ENCODE results near the gene SPATS2.
"Not testable (repeated sequence)": the region's sequence is repeated elsewhere in the genome, so short reads cannot be mapped to it uniquely, and the experiment has no call there.

SPATS2 gene

GRCh38 chr12:49368240-49368600 is 958 bp downstream of the SPATS2 start:
- Histone ChIP-seq H3K9me3 (no peaks in the 10 kb centered on the region), H3K4me2 (peak overlapping the region; percentile 91), H3K27me3 (no peaks in the 10 kb centered on the region), H3K9ac (peak overlapping the region; percentile 95), H3K4me3 (peak overlapping the region; percentile 80), H4K20me1 (peaks cover 44% of the 10 kb centered on the region), H3K36me3 (peaks cover 19% of the 10 kb centered on the region), H3K4me1 (peaks cover 47% of the 10 kb centered on the region), H3K27ac (no peak overlapping the region)
- no peak for TF ChIP-seq Cebpa-rat (IDR thresholded peaks at IDR 0.05)

DNA sequence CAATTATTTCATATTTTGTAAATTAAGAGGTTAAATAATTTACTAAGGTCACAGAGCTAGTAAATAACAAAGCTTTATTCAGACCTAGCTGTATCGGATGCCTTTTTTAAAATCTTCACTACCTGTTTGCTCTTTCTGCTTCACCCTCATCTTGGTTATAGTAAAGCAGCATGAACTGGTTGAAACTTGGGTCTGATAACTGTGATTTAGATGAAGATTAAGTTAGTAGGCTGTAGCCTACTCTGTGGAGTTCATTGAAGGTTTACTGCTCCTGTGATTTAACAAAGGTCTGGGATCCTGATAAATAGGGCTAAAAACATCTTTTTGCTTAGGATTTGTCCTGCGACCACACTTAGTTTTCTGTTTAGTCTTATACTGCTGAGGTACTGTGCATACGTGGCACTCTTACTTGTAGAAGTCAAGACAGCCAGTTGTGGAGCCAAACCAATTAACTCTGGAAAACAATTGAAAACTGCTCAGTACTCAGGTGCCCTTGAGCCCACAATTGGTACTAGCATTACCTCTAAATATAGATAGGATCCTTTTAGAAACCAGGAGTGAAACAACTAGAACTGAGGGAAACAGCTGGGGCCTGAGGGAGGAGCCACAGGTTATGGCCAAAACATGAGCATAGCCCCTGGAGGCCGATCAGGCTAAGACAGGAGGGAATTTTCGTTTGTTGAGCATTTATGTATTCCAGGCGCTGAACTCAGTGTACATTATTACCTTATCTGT is 2.3 kb downstream of the SPATS2 start:
- peaks cover 33% of the 10 kb centered on the region for H3K36me3 ChIP-seq
- no peak overlapping the region for H3K9ac ChIP-seq
- H3K4me2 ChIP-seq, result peak overlapping the region; percentile 91
- no peak for TF ChIP-seq Cebpa-rat (IDR thresholded peaks at IDR 0.05)
- no peak overlapping the region for H3K4me3 ChIP-seq
- H4K20me1 ChIP-seq, result peaks cover 58% of the 10 kb centered on the region
- H3K27ac ChIP-seq, result no peak overlapping the region
- no peaks in the 10 kb centered on the region for H3K27me3 ChIP-seq
- no peaks in the 10 kb centered on the region for H3K9me3 ChIP-seq
- peaks cover 47% of the 10 kb centered on the region for H3K4me1 ChIP-seq

DNA sequence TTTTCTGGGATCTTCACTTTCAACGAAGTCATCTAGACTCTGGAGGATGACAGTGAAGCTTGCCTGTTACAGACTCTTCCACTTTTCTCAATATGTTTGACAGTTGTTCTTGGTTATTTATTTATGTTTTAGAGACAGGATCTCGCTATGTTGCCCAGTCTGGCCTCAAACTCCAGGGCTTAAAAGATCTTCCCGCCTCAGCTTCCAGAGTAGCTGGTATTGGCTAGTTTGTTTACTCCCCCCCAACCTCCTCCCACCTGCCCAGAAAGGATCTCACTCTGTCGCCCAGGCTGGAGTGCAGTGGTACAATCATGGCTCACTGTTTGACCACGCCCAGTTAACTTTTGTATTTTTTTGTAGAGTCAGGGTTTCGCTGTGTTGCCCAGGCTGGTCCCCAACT is 3.3 kb downstream of the SPATS2 start:
- H3K9me3 ChIP-seq, result no peaks in the 10 kb centered on the region
- no peak for TF ChIP-seq Cebpa-rat (IDR thresholded peaks at IDR 0.05)
- H3K27ac ChIP-seq, result no peak overlapping the region
- no peaks in the 10 kb centered on the region for H3K27me3 ChIP-seq
- H3K4me3 ChIP-seq, result no peak overlapping the region
- no peak overlapping the region for H3K9ac ChIP-seq
- H4K20me1 ChIP-seq, result peaks cover 68% of the 10 kb centered on the region
- peaks cover 45% of the 10 kb centered on the region for H3K4me1 ChIP-seq
- peaks cover 33% of the 10 kb centered on the region for H3K36me3 ChIP-seq
- peak overlapping the region; percentile 91 for H3K4me2 ChIP-seq

DNA sequence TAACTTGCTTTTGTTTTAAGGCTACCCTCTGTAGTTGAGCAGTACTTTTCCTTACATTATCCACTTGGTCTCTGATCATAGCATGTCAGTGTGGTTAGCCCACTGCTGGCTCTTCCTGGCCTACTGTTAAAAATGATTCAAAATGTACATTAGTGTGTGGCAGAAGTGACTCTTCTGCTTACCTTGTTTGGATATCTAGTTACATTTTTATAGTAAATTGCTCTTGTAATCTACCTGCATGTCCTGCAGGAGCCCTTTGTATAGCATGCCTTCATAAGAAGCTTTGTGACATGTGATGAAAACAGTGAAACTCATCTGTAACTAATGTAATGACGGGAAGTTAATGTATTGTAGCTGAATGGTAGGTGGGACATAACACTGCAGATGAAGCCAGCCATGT is 8.1 kb downstream of the SPATS2 start:
- Histone ChIP-seq H3K27ac (no peak overlapping the region), H3K27me3 (no peaks in the 10 kb centered on the region), H4K20me1 (peaks cover 78% of the 10 kb centered on the region), H3K9me3 (no peaks in the 10 kb centered on the region), H3K36me3 (peaks cover 33% of the 10 kb centered on the region), H3K4me1 (peaks cover 12% of the 10 kb centered on the region), H3K4me3 (no peak overlapping the region), H3K4me2 (no peak overlapping the region), H3K9ac (no peak overlapping the region)
- no peak for TF ChIP-seq Cebpa-rat (IDR thresholded peaks at IDR 0.05)

DNA sequence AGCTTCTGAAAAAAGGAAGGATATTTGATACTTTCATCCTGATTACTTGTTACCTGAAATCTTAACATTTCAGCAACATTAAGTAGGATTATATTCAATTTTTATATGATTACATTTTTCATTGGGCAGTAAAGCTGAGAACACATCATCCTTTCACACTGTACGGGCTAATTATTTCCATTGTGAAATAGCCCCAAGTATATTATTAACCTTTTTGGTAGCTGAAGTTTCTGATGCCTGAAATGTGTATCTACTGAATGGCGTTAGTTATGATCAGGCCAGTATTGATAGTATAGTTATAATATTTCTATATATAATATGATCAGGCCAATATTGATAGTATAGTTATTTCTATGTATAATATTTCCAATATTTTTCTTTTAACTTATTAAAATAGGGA is 10.1 kb downstream of the SPATS2 start:
- Histone ChIP-seq H4K20me1 (peaks cover 78% of the 10 kb centered on the region), H3K9me3 (no peaks in the 10 kb centered on the region), H3K27ac (no peak overlapping the region), H3K4me2 (no peak overlapping the region), H3K4me1 (no peaks in the 10 kb centered on the region), H3K36me3 (peaks cover 22% of the 10 kb centered on the region), H3K27me3 (no peaks in the 10 kb centered on the region), H3K9ac (no peak overlapping the region), H3K4me3 (no peak overlapping the region)
- TF ChIP-seq Cebpa-rat (IDR thresholded peaks at IDR 0.05), result no peak

GRCh38 chr12:49380184-49380583 is 12.9 kb downstream of the SPATS2 start:
- H3K27me3 ChIP-seq, H3K36me3 ChIP-seq, H3K4me2 ChIP-seq, H3K4me1 ChIP-seq, H3K4me3 ChIP-seq, H3K9ac ChIP-seq, H3K9me3 ChIP-seq, H3K27ac ChIP-seq: not testable (repeated sequence)
- peaks cover 76% of the 10 kb centered on the region for H4K20me1 ChIP-seq

- Histone ChIP-seq H3K4me3 (no peak overlapping the region), H3K27me3 (no peaks in the 10 kb centered on the region), H3K4me1 (no peaks in the 10 kb centered on the region), H3K27ac (no peak overlapping the region), H3K4me2 (no peak overlapping the region), H3K9me3 (peaks cover 2% of the 10 kb centered on the region; the same call in 1 of the 2 replicates), H3K36me3 (peaks cover 45% of the 10 kb centered on the region), H4K20me1 (peaks cover 31% of the 10 kb centered on the region), H3K9ac (no peak overlapping the region)
- TF ChIP-seq Cebpa-rat (IDR thresholded peaks at IDR 0.05), result no peak
Measured at GRCh38 chr12:49388682-49389386, 21.6 kb downstream of the SPATS2 start.

- peaks cover 49% of the 10 kb centered on the region for H3K36me3 ChIP-seq
- H3K4me2 ChIP-seq, result no peak overlapping the region
- no peaks in the 10 kb centered on the region for H3K27me3 ChIP-seq
- no peak overlapping the region for H3K27ac ChIP-seq
- H3K9me3 ChIP-seq, result peaks cover 7% of the 10 kb centered on the region; the same call in 1 of the 2 replicates
- H3K4me1 ChIP-seq, result no peaks in the 10 kb centered on the region
- peaks cover 26% of the 10 kb centered on the region; the same call in 1 of the 2 replicates for H4K20me1 ChIP-seq
- no peak overlapping the region for H3K4me3 ChIP-seq
- TF ChIP-seq Cebpa-rat (IDR thresholded peaks at IDR 0.05), result no peak
- H3K9ac ChIP-seq, result no peak overlapping the region
Measured at GRCh38 chr12:49389387-49389703, 22.1 kb downstream of the SPATS2 start.

- H4K20me1 ChIP-seq, result peaks cover 55% of the 10 kb centered on the region
- no peak overlapping the region for H3K4me3 ChIP-seq
- peaks cover 17% of the 10 kb centered on the region for H3K9me3 ChIP-seq
Measured at GRCh38 chr12:49397000-49397399, 29.7 kb downstream of the SPATS2 start.

DNA sequence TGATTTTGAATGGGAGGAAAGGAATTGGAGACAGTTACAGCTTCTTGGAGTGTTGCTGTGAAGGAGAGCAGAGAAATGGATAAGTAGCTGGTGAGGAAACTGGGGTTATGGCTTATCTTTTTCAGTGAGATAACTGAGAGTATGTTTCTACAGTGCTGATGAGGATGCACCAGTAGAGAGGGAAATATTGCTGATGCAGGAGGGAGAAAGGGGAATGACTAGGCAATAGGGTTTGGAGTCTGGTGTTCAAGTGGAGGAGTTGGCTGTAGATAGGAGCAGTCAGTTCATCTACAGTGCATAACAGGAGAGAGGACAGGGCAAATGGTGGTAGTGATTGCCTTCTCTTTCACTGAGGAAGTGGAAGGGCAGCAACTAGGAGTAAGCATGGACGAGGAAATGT is 33.0 kb downstream of the SPATS2 start:
- H3K4me1 ChIP-seq, result no peaks in the 10 kb centered on the region
- no peak overlapping the region for H3K9ac ChIP-seq
- no peaks in the 10 kb centered on the region for H3K27me3 ChIP-seq
- no peak overlapping the region for H3K4me2 ChIP-seq
- peaks cover 3% of the 10 kb centered on the region for H3K9me3 ChIP-seq
- no peak for TF ChIP-seq Cebpa-rat (IDR thresholded peaks at IDR 0.05)
- H4K20me1 ChIP-seq, result peaks cover 86% of the 10 kb centered on the region
- H3K27ac ChIP-seq, result no peak overlapping the region
- H3K4me3 ChIP-seq, result no peak overlapping the region
- H3K36me3 ChIP-seq, result peaks cover 12% of the 10 kb centered on the region

More at GRCh38 chr12:49397000-49397399, 29.7 kb downstream of the SPATS2 start:
- TF ChIP-seq Cebpa-rat (IDR thresholded peaks at IDR 0.05), result no peak
- H3K4me1 ChIP-seq, result no peaks in the 10 kb centered on the region
- H3K9ac ChIP-seq, result no peak overlapping the region
- no peak overlapping the region for H3K4me2 ChIP-seq
- no peak overlapping the region for H3K27ac ChIP-seq
- H3K36me3 ChIP-seq, result peaks cover 26% of the 10 kb centered on the region
- H3K27me3 ChIP-seq, result no peaks in the 10 kb centered on the region

All from BLaER1 (cell line).